Panc1 (cell line): ENCODE data around the gene RSPH6A. TPM values are rescaled to one million over a fixed set of nuclear protein-coding genes. Genes with fewer than 3 reads are reported as not detected.

Source experiments
- ATAC-seq: fragments of 200-7000 bp; cut with Tn5 transposase; 2 replicates; pipeline ENCODE4 v1.9.1; 2020; ENCODE audit warnings: mild to moderate bottlenecking, moderate library complexity
- BruUV-seq: library from RNA; stranded (reverse); fragments of 400-500 nt; replicated peaks from 2 replicates; lab custom pipeline; 2021; lab: Mats Ljungman, UMichigan
- CTCF ChIA-PET: fragments of 300-600 bp; sonication (Branson Sonifier 250); formaldehyde crosslinking; loops from one replicate; lab custom pipeline; 2022; ENCODE audit warnings: antibody characterized with exemption; lab: Charles Lee
- POLR2A ChIA-PET: fragments of 300-600 bp; sonication (Branson Sonifier 250); formaldehyde crosslinking; loops from one replicate; lab custom pipeline; 2022; ENCODE audit warnings: antibody characterized with exemption; lab: Charles Lee
- DNase-seq: peaks from one replicate; pipeline ENCODE4 v3.0.0-alpha.2; 2010; ENCODE audit warnings: low read depth, low spot score
- H3K27ac ChIP-seq: 2 replicates; pipeline ENCODE4 v1.5.1; 2011; ENCODE audit warnings: mild to moderate bottlenecking, low read length, inconsistent platforms
- H3K27me3 ChIP-seq: fragments of 200-500 bp; sonication (Bioruptor generic); 2 replicates; pipeline ENCODE4 v1.6.0; 2014; ENCODE audit warnings: low read length, inconsistent platforms; ENCODE audit not compliant: control insufficient read depth, insufficient read depth
- H3K36me3 ChIP-seq: fragments of 200-500 bp; sonication (Bioruptor generic); 2 replicates; pipeline ENCODE4 v1.5.1; 2014; ENCODE audit warnings: inconsistent platforms, mild to moderate bottlenecking, low read length, moderate library complexity; ENCODE audit not compliant: control insufficient read depth, insufficient read depth
- H3K4me1 ChIP-seq: 2 replicates; pipeline ENCODE4 v1.5.1; 2011; ENCODE audit warnings: inconsistent platforms, mild to moderate bottlenecking, low read length, moderate library complexity; ENCODE audit not compliant: control insufficient read depth, insufficient read depth
- H3K4me3 ChIP-seq, 2 experiments: 2 replicates each; pipeline ENCODE4 v1.5.1; 2011 to 2012; ENCODE audit warnings: low read depth in 2 of 2, low read length in 2 of 2, mild to moderate bottlenecking in 2 of 2, inconsistent platforms in 1 of 2, moderate library complexity in 1 of 2
- H3K9me3 ChIP-seq: fragments of 200-500 bp; sonication (Bioruptor generic); 2 replicates; pipeline ENCODE4 v1.5.1; 2014; ENCODE audit warnings: low read depth, mild to moderate bottlenecking, inconsistent platforms, low read length, moderate library complexity; ENCODE audit not compliant: control insufficient read depth, insufficient read depth
- CTCF ChIP-seq: fragments of 450-650 bp; IDR thresholded peaks from 2 replicates; pipeline ENCODE4 v1.5.1; 2017; ENCODE audit warnings: mild to moderate bottlenecking
- POLR2AphosphoS5 ChIP-seq: IDR thresholded peaks from 2 replicates; pipeline ENCODE4 v1.6.1; 2012; ENCODE audit warnings: mild to moderate bottlenecking, low read depth, low read length, moderate library complexity
- REST ChIP-seq, 2 experiments: IDR thresholded peaks; 2 replicates each; pipeline ENCODE4 v1.6.1; 2011 to 2012; ENCODE audit warnings: low read depth in 2 of 2, control low read depth in 1 of 2, low read length in 1 of 2, mild to moderate bottlenecking in 1 of 2, moderate library complexity in 1 of 2; ENCODE audit not compliant: insufficient read depth in 1 of 2
- SIN3A ChIP-seq: IDR thresholded peaks from 2 replicates; pipeline ENCODE4 v1.6.1; 2012; ENCODE audit warnings: low read depth, mild to moderate bottlenecking, low read length, moderate library complexity, borderline replicate concordance; ENCODE audit not compliant: insufficient read depth
- TCF7L2 ChIP-seq: IDR thresholded peaks from 2 replicates; pipeline ENCODE4 v1.6.1; 2011; ENCODE audit warnings: mild to moderate bottlenecking, low read depth, low read length, inconsistent platforms
- in situ Hi-C: cut with HindIII; loops from 2 replicates; pipeline ENCODE4 v1.10.0; 2016; ENCODE audit warnings: low sequenced_read_pairs, low pct_unique_long_range_greater_than_20kb
- intact Hi-C: fragments of 100-400 bp; cut with micrococcal nuclease; formaldehyde crosslinking; loops from one replicate; pipeline ENCODE4 v1.10.0; 2022; ENCODE audit not compliant: unreplicated experiment
- total RNA-seq: library from RNA; stranded (reverse); gene quantifications from one replicate; pipeline ENCODE4 v1.2.1, GENCODE V29; 2021; ENCODE audit not compliant: unreplicated experiment

Gene RSPH6A
- total RNA-seq, 1 experiment from 2014 or later, result not detected

- Histone ChIP-seq H3K4me1 (peaks cover 19% of the 10 kb centered on the region), H3K36me3 (no peaks in the 10 kb centered on the region; the same call in 1 of the 2 replicates), H3K9me3 (no peaks in the 10 kb centered on the region), H3K27me3 (no peaks in the 10 kb centered on the region), H3K27ac (peak overlapping the region; percentile 54; the same call in 1 of the 2 replicates), H3K4me3 (no peak overlapping the region)
- BruUV-seq, result no TSS peak
- ChIA-PET CTCF (no interaction called here), POLR2A (no interaction called here)
- in situ Hi-C loops, result no loop called here
- no peak for TF ChIP-seq SIN3A
- no peak for TF ChIP-seq CTCF
- ATAC-seq (no peak), DNase-seq (no peak)
- intact Hi-C loops, result no loop called here
Measured at GRCh38 chr19:45772130-45772840, 42.8 kb downstream of the RSPH6A start.

- H3K27ac ChIP-seq, result peak overlapping the region; percentile 72; the same call in 1 of the 2 replicates
- peak overlapping the region; percentile 27 to 31; a peak in 3 of 4 replicates for H3K4me3 ChIP-seq
- DNase-seq, result no peak
- peaks cover 20% of the 10 kb centered on the region for H3K4me1 ChIP-seq
- H3K9me3 ChIP-seq, result no peaks in the 10 kb centered on the region
- TF ChIP-seq TCF7L2, result no peak
- 0 out of 2 replicates have a peak, but pooled peaks have one; percentile 37 for TF ChIP-seq SIN3A
- peak; percentile 25; the same call in 1 of the 2 replicates for TF ChIP-seq POLR2AphosphoS5
- no peak for TF ChIP-seq REST (IDR thresholded peaks at IDR 0.05; ENCODE audit: insufficient read depth in 1 of 2, low read depth in 2 of 2, low read length in 1 of 2)
- 0 out of 2 replicates have a peak, but pooled peaks have one; percentile 8 for TF ChIP-seq CTCF
- no peak for ATAC-seq
- POLR2A ChIA-PET, result interaction anchor here (0.5 to 0.6 kb wide), 2 partner anchors 11 to 22 kb away, joined by 4 to 8 read pairs; partner anchors contain the start of gene DMPK
- no peaks in the 10 kb centered on the region; the same call in 1 of the 2 replicates for H3K36me3 ChIP-seq
- no peaks in the 10 kb centered on the region for H3K27me3 ChIP-seq
- CTCF ChIA-PET, result no interaction called here
- BruUV-seq, result no TSS peak
- intact Hi-C loops, result no loop called here
- in situ Hi-C loops, result no loop called here
Measured at GRCh38 chr19:45771311-45771933, 43.7 kb downstream of the RSPH6A start.
